ENCODE measurements around the gene CD200. TPM values are rescaled to one million over a fixed set of nuclear protein-coding genes. Genes with fewer than 3 reads are reported as not detected.

CD200 gene, protein sequence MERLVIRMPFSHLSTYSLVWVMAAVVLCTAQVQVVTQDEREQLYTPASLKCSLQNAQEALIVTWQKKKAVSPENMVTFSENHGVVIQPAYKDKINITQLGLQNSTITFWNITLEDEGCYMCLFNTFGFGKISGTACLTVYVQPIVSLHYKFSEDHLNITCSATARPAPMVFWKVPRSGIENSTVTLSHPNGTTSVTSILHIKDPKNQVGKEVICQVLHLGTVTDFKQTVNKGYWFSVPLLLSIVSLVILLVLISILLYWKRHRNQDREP
- 63.1 and 64.4 TPM in 2 replicates for total RNA-seq (2013; cell fraction: nucleolus; rRNA removed)
- total RNA-seq (2014; rRNA removed) = 21.2 and 24.3 TPM in 2 replicates
- 28.0 and 29.5 TPM in 2 replicates for total RNA-seq (2014; rRNA removed; fragmentation: Illumina TruSeq; extraction: Trizol)
- 27.8 and 29.2 TPM in 2 replicates for total RNA-seq (2021)
- polyA plus RNA-seq (2011; ENCODE audit: low read depth) = 9.9 TPM
- 84.3 and 97.3 TPM in 2 replicates for polyA plus RNA-seq (2011; rRNA removed)
- polyA plus RNA-seq (2011; cell fraction: cytosol; rRNA removed) = 56.1 and 67.4 TPM in 2 replicates
- 48.3 and 66.3 TPM in 2 replicates for polyA plus RNA-seq (2011; cell fraction: nucleus; rRNA removed)
- 13.9 and 25.9 TPM in 2 replicates for polyA plus RNA-seq (2012)
- 51.2 and 65.2 TPM in 2 replicates for polyA plus RNA-seq (2014; fragmentation: Illumina TruSeq; extraction: Trizol)
- 10 to 100 TPM; 39.8 to 44.0 TPM for polyA plus RNA-seq (2014; fragmentation: Nextera tagmentation; extraction: Ambion mirVana)
- polyA plus RNA-seq (2014; rRNA removed) = 25.1 and 31.8 TPM in 2 replicates
- 10 to 100 TPM; 31.0 to 34.5 TPM for polyA plus RNA-seq (2016; fragmentation: Nextera tagmentation; extraction: Ambion mirVana)
- polyA minus RNA-seq (2011; rRNA and poly(A)+ RNA removed) = 60.8 and 70.1 TPM in 2 replicates
- 17.0 and 17.4 TPM in 2 replicates for polyA minus RNA-seq (2011; cell fraction: cytosol; rRNA and poly(A)+ RNA removed)
- 26.0 and 37.7 TPM in 2 replicates for polyA minus RNA-seq (2011; cell fraction: nucleus; rRNA and poly(A)+ RNA removed)
- Bru-seq, nascent RNA = percentile 95 among the genes with signal in this experiment
- percentile 78 among the genes with signal in this experiment for BruChase-seq, experiment 1, labeled RNA remaining after a 6-hour chase
- percentile 83 among the genes with signal in this experiment for BruChase-seq, experiment 2, labeled RNA remaining after a 2-hour chase
- long read RNA-seq, experiment 1, transcript CD200-202 (5 exons, 1,997 nt) = major isoform, 16 of 46 reads
- long read RNA-seq, experiment 1, transcript CD200-203 (7 exons, 1,524 nt) = minor isoform, 10 of 46 reads
- long read RNA-seq, experiment 1, transcript CD200-201 (6 exons, 2,129 nt) = minor isoform, 10 of 46 reads
- long read RNA-seq, experiment 1, partial matches to known transcripts = 2 of 46 reads
- long read RNA-seq, experiment 1, other reads (novel, unspliced or antisense) = 4 of 46 reads
- long read RNA-seq, experiment 2, transcript CD200-201 (6 exons, 2,129 nt) = minor isoform, 48 of 193 reads
- long read RNA-seq, experiment 2, transcript CD200-203 (7 exons, 1,524 nt) = minor isoform, 9 of 193 reads
- long read RNA-seq, experiment 2, transcript CD200-204 (5 exons, 2,017 nt) = minor isoform, 19 of 193 reads
- long read RNA-seq, experiment 2, transcript CD200-202 (5 exons, 1,997 nt) = major isoform, 59 of 193 reads
- long read RNA-seq, experiment 2, partial matches to known transcripts = 28 of 193 reads
- long read RNA-seq, experiment 2, other reads (novel, unspliced or antisense) = 30 of 193 reads

DNA sequence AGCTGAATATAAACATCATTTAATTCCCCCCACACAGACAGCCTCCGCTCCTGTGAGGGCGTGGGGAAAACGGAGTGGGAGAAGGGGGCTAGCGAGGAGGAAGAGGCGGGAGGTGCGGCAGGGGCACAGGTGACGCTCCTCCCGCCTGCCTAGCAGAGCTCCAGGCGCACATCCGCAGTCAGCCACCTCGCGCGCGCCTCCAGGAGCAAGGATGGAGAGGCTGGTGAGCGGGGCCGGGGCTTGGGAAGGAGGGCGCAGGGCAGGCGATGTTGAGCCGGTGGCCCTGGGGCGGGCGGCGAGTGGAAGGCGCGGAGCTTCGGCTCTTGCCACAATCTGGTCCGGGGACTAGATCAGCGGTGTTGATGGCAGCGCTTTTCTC, at the start of gene CD200:
Gene CD200 (plus strand): TSS at position 155 of the 379 bp plus-strand sequence. CDS start 57 bp downstream, at position 212.
- ChIA-PET RAD21 (ENCODE audit: unreplicated experiment) (interaction anchor here (0.6 to 5.7 kb wide), 38 partner anchors 11 to 686 kb away, joined by 3 to 77 read pairs (median 7); partner anchors contain the start of genes ATG3, BTLA, SLC35A5 and SLC9C1), SMC1A (ENCODE audit: uncharacterized antibody, unreplicated experiment) (interaction anchor here (0.6 to 7.6 kb wide), 45 partner anchors 9 to 231 kb away, joined by 3 to 99 read pairs (median 6); partner anchors contain the start of genes BTLA, GCSAM and SLC9C1), CTCF (interaction anchor here (0.7 to 3.9 kb wide), 33 partner anchors 10 to 1336 kb away, joined by 3 to 33 read pairs (median 7); partner anchors contain the start of genes ATG3, SLC35A5 and SLC9C1), POLR2A (interaction anchor here (0.6 to 4.6 kb wide), 21 partner anchors 10 to 229 kb away, joined by 3 to 33 read pairs (median 4); partner anchors contain the start of genes ATG3, BTLA and SLC35A5)
- H3K36me3 ChIP-seq (ENCODE audit: control insufficient read depth in 2 of 2, insufficient read depth in 2 of 2, low read length in 1 of 2) = peaks cover 0 to 4% of the 10 kb centered on the region in 2 experiments; a peak in 1 of 4 replicates
- peaks cover 55% of the 10 kb centered on the region for H3K79me2 ChIP-seq (ENCODE audit: control insufficient read depth, insufficient read depth, low read length)
- H3K27ac ChIP-seq (ENCODE audit: control insufficient read depth, insufficient read depth) = peak within 1 kb of the TSS; percentile 74
- H3K9ac ChIP-seq (ENCODE audit: control insufficient read depth, insufficient read depth, low read length) = peak within 1 kb of the TSS; percentile 70
- ATAC-seq = peak; percentile 70
- H2AFZ ChIP-seq (ENCODE audit: control insufficient read depth, low read depth, low read length) = peak within 1 kb of the TSS; percentile 82
- 2% methylated on average over 26 of the region's 28 CpGs for WGBS (ENCODE audit: insufficient coverage, insufficient replicate concordance, low lambda C conversion rate, missing lambda C conversion rate)
- H4K20me1 ChIP-seq (ENCODE audit: control insufficient read depth, insufficient read depth) = no peaks in the 10 kb centered on the region
- H3K4me1 ChIP-seq (ENCODE audit: control insufficient read depth, insufficient read depth, low read length) = no peaks in the 10 kb centered on the region
- H3K4me3 ChIP-seq = peak within 1 kb of the TSS; percentile 96
- in situ Hi-C loops (cut with MboI) = no loop called here
- intact Hi-C loops (cut with micrococcal nuclease; ENCODE audit: unreplicated experiment) = loop anchor here (2.0 kb wide), 1 partner anchor 128 kb away; no protein-coding TSS in a partner anchor
- no TSS peak for BruUV-seq (replicated peaks)
- peak within 1 kb of the TSS; percentile 91 for H3K4me2 ChIP-seq (ENCODE audit: control insufficient read depth, insufficient read depth)
- H3K27me3 ChIP-seq (replicated peaks in 1 of 2; ENCODE audit: control insufficient read depth in 2 of 2, insufficient read depth in 2 of 2, low read length in 1 of 2) = no peaks in the 10 kb centered on the region
- H3K9me3 ChIP-seq (replicated peaks; ENCODE audit: control insufficient read depth, insufficient read depth, low read length) = no peaks in the 10 kb centered on the region
- no peak for DNase-seq (ENCODE audit: low read depth, low spot score)
- no peak for FAIRE-seq
- TF ChIP-seq POLR2AphosphoS2 (IDR thresholded peaks at IDR 0.05; ENCODE audit: low read depth, low read length) (peak; percentile 70), POLR2AphosphoS5 (IDR thresholded peaks at IDR 0.05; ENCODE audit: low read length) (peak; percentile 54; the same call in 1 of the 2 replicates), DPF2 (IDR thresholded peaks at IDR 0.05) (0 out of 2 replicates have a peak, but pooled peaks have one; percentile 21), RUNX3 (IDR thresholded peaks at IDR 0.05; ENCODE audit: low read length) (peak; percentile 24; the same call in 1 of the 2 replicates), MEF2A (IDR thresholded peaks at IDR 0.05; ENCODE audit: insufficient read depth, low read depth, low read length) (0 out of 2 replicates have a peak, but pooled peaks have one; percentile 17), NR2C2 (IDR thresholded peaks at IDR 0.05; ENCODE audit: borderline replicate concordance, control insufficient read depth, insufficient read length, low read depth) (no peak), CBX5 (IDR thresholded peaks at IDR 0.05; ENCODE audit: low read depth) (no peak), GATAD2B (conservative IDR thresholded peaks at IDR 0.05; ENCODE audit: low read depth) (peak; percentile 53; the same call in 1 of the 2 replicates), NR2F1 (conservative IDR thresholded peaks at IDR 0.05) (0 out of 2 replicates have a peak, but pooled peaks have one; percentile 41), RBBP5 (conservative IDR thresholded peaks at IDR 0.05) (no peak), IKZF1 (conservative IDR thresholded peaks at IDR 0.05) (peak; percentile 76), RB1 (IDR thresholded peaks at IDR 0.05; ENCODE audit: borderline replicate concordance) (0 out of 2 replicates have a peak, but pooled peaks have one; percentile 17), CBFB (IDR thresholded peaks at IDR 0.05; ENCODE audit: low read depth) (0 out of 2 replicates have a peak, but pooled peaks have one; percentile 9), HDAC2 (IDR thresholded peaks at IDR 0.05) (no peak), IKZF2 (IDR thresholded peaks at IDR 0.05) (peak; percentile 40 to 74; a peak in 2 of 4 replicates), EED (IDR thresholded peaks at IDR 0.05; ENCODE audit: low read depth) (peak; percentile 71), EGR1 (IDR thresholded peaks at IDR 0.05; ENCODE audit: borderline replicate concordance in 1 of 2, low read depth in 2 of 2, low read length in 2 of 2) (peak in 1 of 2 experiments; percentile 4; a peak in 1 of 3 replicates)

Data from GM12878 (cell line).